Measurements from ENCODE around the gene PHACTR4. TPM values are rescaled to one million over a fixed set of nuclear protein-coding genes. Genes with fewer than 3 reads are reported as not detected.

The PHACTR4 gene
- total and polyA plus RNA-seq, 2 of the 13 experiments (the other 11 are each of a cell fraction or from before 2014, with no cell fraction given) = 13.9 to 17.1 TPM

- peaks cover 27 to 43% of the 10 kb centered on the region in 2 experiments for H3K36me3 ChIP-seq (replicated peaks in 1 of 2; ENCODE audit: control insufficient read depth in 1 of 2, insufficient read depth in 2 of 2, low read length in 2 of 2)
Observed at GRCh38 chr1:28537457-28538199, 168.1 kb downstream of the PHACTR4 start.

More at GRCh38 chr1:28537457-28538199, 168.1 kb downstream of the PHACTR4 start:
- Histone ChIP-seq H3K9ac (ENCODE audit: insufficient read depth, low read depth, low read length) (no peak overlapping the region), H3K9me3 (ENCODE audit: low read length) (no peaks in the 10 kb centered on the region), H3K79me2 (ENCODE audit: insufficient read depth, low read length) (no peaks in the 10 kb centered on the region), H3K4me3 (replicated peaks in 1 of 3; ENCODE audit: insufficient read depth in 1 of 3, low read depth in 2 of 3, low read length in 3 of 3) (no peak overlapping the region), H3K4me1 (ENCODE audit: insufficient read depth, low read length) (peaks cover 10% of the 10 kb centered on the region; the same call in 1 of the 2 replicates), H3K4me2 (ENCODE audit: low read depth, low read length) (no peak overlapping the region), H2AFZ (ENCODE audit: low read length) (no peak overlapping the region), H3K27ac (ENCODE audit: extremely low read length, insufficient read depth, low read length) (no peak overlapping the region), H4K20me1 (ENCODE audit: insufficient read depth, low read length) (no peaks in the 10 kb centered on the region), H3K27me3 (ENCODE audit: control insufficient read depth in 1 of 2, insufficient read depth in 2 of 2, low read length in 2 of 2) (no peaks in the 10 kb centered on the region)
- ChIA-PET POLR2A (no interaction called here), CTCF (ENCODE audit: low intra/inter-chr PET ratio, low total read pairs) (no interaction called here)
- FAIRE-seq = no peak
- ATAC-seq = peak; percentile 22; the same call in 2 of the 3 replicates
- TF ChIP-seq ZNF562 (CRISPR knock-in tag; IDR thresholded peaks at IDR 0.05; ENCODE audit: borderline replicate concordance) (no peak), ZFP36 (IDR thresholded peaks at IDR 0.05; ENCODE audit: borderline replicate concordance, low read depth, low read length, partially characterized antibody) (no peak), PITX1 (CRISPR knock-in tag; IDR thresholded peaks at IDR 0.05) (no peak), ZNF639 (CRISPR knock-in tag; conservative IDR thresholded peaks at IDR 0.05) (no peak), CHCHD3 (CRISPR knock-in tag; IDR thresholded peaks at IDR 0.05) (no peak), CEBPG (CRISPR knock-in tag; IDR thresholded peaks at IDR 0.05) (no peak), PPARG (CRISPR knock-in tag; conservative IDR thresholded peaks at IDR 0.05) (no peak), ZNF260 (CRISPR knock-in tag; IDR thresholded peaks at IDR 0.05; ENCODE audit: borderline replicate concordance, low read depth) (no peak), ZNF274 (CRISPR knock-in tag; IDR thresholded peaks at IDR 0.05) (no peak), ZNF530 (CRISPR knock-in tag; IDR thresholded peaks at IDR 0.05; ENCODE audit: low read depth) (no peak), ZGPAT (CRISPR knock-in tag; IDR thresholded peaks at IDR 0.05) (no peak), ZNF253 (CRISPR knock-in tag; IDR thresholded peaks at IDR 0.05; ENCODE audit: borderline replicate concordance) (no peak), ZSCAN20 (CRISPR knock-in tag; IDR thresholded peaks at IDR 0.05; ENCODE audit: borderline replicate concordance) (no peak), MNT (IDR thresholded peaks at IDR 0.05) (no peak), ZKSCAN8 (CRISPR knock-in tag; IDR thresholded peaks at IDR 0.05; ENCODE audit: borderline replicate concordance) (no peak), ZNF256 (CRISPR knock-in tag; conservative IDR thresholded peaks at IDR 0.05) (no peak), FOXO1 (CRISPR knock-in tag; IDR thresholded peaks at IDR 0.05) (no peak)
- WGBS (ENCODE audit: low lambda C conversion rate) = 90% methylated on average over 7 of the region's 8 CpGs
- BruUV-seq (replicated peaks) = no TSS peak
- DNase-seq (ENCODE audit: low spot score) = no peak
- intact Hi-C loops (cut with micrococcal nuclease; ENCODE audit: unreplicated experiment) = no loop called here
- in situ Hi-C loops (cut with HindIII; ENCODE audit: extremely low pct_ligation_motif_present, low pct_unique_long_range_greater_than_20kb) = no loop called here
